Spleen (tissue), 13 donors: ENCODE results near the gene ZBED3. TPM values are rescaled to one million over a fixed set of nuclear protein-coding genes. Genes with fewer than 3 reads are reported as not detected.

Source experiments
- DNase-seq: peaks from one replicate; pipeline ENCODE4 v3.0.0-alpha.2; 2020
- H3K27ac ChIP-seq, 8 donors: fragments of 200-600 bp; sonication (generic) in 7 of 8; 1 replicate in 4 of 8; 2 replicates in 4 of 8; pipeline versions ENCODE4 v1.5.0 to v1.8.0; 2016 to 2021; ENCODE audit warnings: inconsistent platforms in 4 of 8, mild to moderate bottlenecking in 4 of 8, moderate library complexity in 1 of 8
- H3K27me3 ChIP-seq, 7 donors: fragments of 200-600 bp; sonication (generic) in 6 of 7; replicated peaks in 1 of 7; 1 replicate in 4 of 7; 2 replicates in 3 of 7; pipeline versions ENCODE4 v1.5.0 to v1.8.0; 2016 to 2021; ENCODE audit warnings: inconsistent platforms in 3 of 7, mild to moderate bottlenecking in 1 of 7
- H3K36me3 ChIP-seq, 6 donors: fragments of 200-600 bp; sonication (generic) in 5 of 6; 1 replicate in 4 of 6; 2 replicates in 2 of 6; pipeline versions ENCODE4 v1.5.0 to v1.8.0; 2016 to 2021; ENCODE audit warnings: inconsistent platforms in 2 of 6
- H3K4me1 ChIP-seq, 6 donors: fragments of 200-600 bp; sonication (generic) in 5 of 6; 1 replicate in 3 of 6; 2 replicates in 3 of 6; pipeline versions ENCODE4 v1.5.0 to v1.8.0; 2016 to 2021; ENCODE audit warnings: inconsistent platforms in 3 of 6
- H3K4me3 ChIP-seq, 8 donors: fragments of 200-600 bp; sonication (generic) in 7 of 8; 1 replicate in 4 of 8; 2 replicates in 4 of 8; pipeline versions ENCODE4 v1.5.0 to v1.8.0; 2016 to 2021; ENCODE audit warnings: inconsistent platforms in 4 of 8, mild to moderate bottlenecking in 4 of 8, moderate library complexity in 2 of 8
- H3K9me3 ChIP-seq, 8 donors: fragments of 200-600 bp; sonication (generic) in 7 of 8; 1 replicate in 4 of 8; 2 replicates in 4 of 8; pipeline versions ENCODE4 v1.5.0 to v1.8.0; 2016 to 2021; ENCODE audit warnings: inconsistent platforms in 4 of 8
- CTCF ChIP-seq, 11 experiments: fragments of 200-600 bp in 7 of 11; fragments of 450-650 bp in 4 of 11; sonication (generic) in 4 of 11; IDR thresholded peaks in 8 of 11; conservative IDR thresholded peaks in 3 of 11; 1 replicate in 7 of 11; 2 replicates in 4 of 11; pipeline versions ENCODE4 v1.4.0 to v1.8.0; 2016 to 2021; ENCODE audit warnings: antibody characterized with exemption in 11 of 11, inconsistent platforms in 4 of 11, mild to moderate bottlenecking in 1 of 11
- POLR2A ChIP-seq, 3 donors: fragments of 450-650 bp; IDR thresholded peaks; one replicate each; pipeline ENCODE4 v1.5.1; 2017; ENCODE audit warnings: antibody characterized with exemption in 3 of 3, mild to moderate bottlenecking in 1 of 3
- POLR2AphosphoS5 ChIP-seq, 3 donors: sonication (generic); formaldehyde crosslinking; IDR thresholded peaks; one replicate each; pipeline ENCODE4 v1.5.1; 2017; ENCODE audit warnings: antibody characterized with exemption in 3 of 3
- WGBS, 5 donors: extraction: QIAGEN DNeasy Blood & Tissue Kit in 3 of 5; methylation state at CpG; one replicate each; pipeline versions ENCODE4 v1.1.5 to v1.1.7; 2013 to 2018; 5-methylcytosine and 5-hydroxymethylcytosine counted together
- intact Hi-C: fragments of 100-400 bp; cut with DNase I; formaldehyde crosslinking; loops from one replicate; pipeline ENCODE4 v1.15.0; 2023; ENCODE audit warnings: low total_unique reads
- long read RNA-seq, 2 donors: transcript quantifications; one replicate each; lab custom pipeline, GENCODE V29; 2026
- polyA plus RNA-seq, 3 donors: library from polyadenylated mRNA; stranded (reverse); fragments of 200-250 nt; gene quantifications; one replicate each; pipeline ENCODE4 v1.2.1, GENCODE V29; 2013
- total RNA-seq, 7 donors: library from RNA; depleted of rRNA in 3 of 7; stranded (reverse); fragments of >200 nt in 3 of 7; fragmentation: NEBNext Ultra II Directional in 4 of 7; extraction: Animal tissue kit (Norgen Biotek cat#: 25700) in 4 of 7; gene quantifications; one replicate each; pipeline versions ENCODE4 v1.1.0 to v1.2.1, GENCODE V29; 2016 to 2021
- donor health status: healthy with polysubstance abuse.
- donor health status: DM: no; HTN: no; CAD: no; lungs with moderate emphysema.
- donor health status: DM: no; HTN: no; CAD: no.
- donor health status: Bipolar disorder and iron deficiency.
- donor health status: healthy.
- donor health status: DM: no; HTN: no; CAD: no.
- donor health status: DM: yes; HTN: yes; CAD: no.

ZBED3 gene
- 10 to 100 TPM in 2 of 7 donors, 1 to 10 TPM in 5; 4.8 to 13.8 (median 8.1) TPM for total RNA-seq
- 1 to 10 TPM; 1.6 to 2.5 (median 1.8) TPM for polyA plus RNA-seq
- long read RNA-seq, donor 1, full-length matches to known transcripts = 1 of 6 reads
- long read RNA-seq, donor 1, partial matches to known transcripts = 5 of 6 reads
- long read RNA-seq, donor 1, other reads (novel, unspliced or antisense) = 0 of 6 reads
- long read RNA-seq, donor 2, full-length matches to known transcripts = 3 of 3 reads
- long read RNA-seq, donor 2, partial matches to known transcripts = 0 of 3 reads
- long read RNA-seq, donor 2, other reads (novel, unspliced or antisense) = 0 of 3 reads

- no peaks in the 10 kb centered on the region for H3K36me3 ChIP-seq
- peak; percentile 89 for DNase-seq
- intact Hi-C loops = no loop called here
- H3K4me1 ChIP-seq = peaks cover 7 to 28% (median 19%) of the 10 kb centered on the region in 6 donors
- H3K9me3 ChIP-seq = no peaks in the 10 kb centered on the region
- peak within 1 kb of the TSS; percentile 66 to 81 (median 70) for H3K4me3 ChIP-seq
- 0 to 1% (median 0%) methylated on average over 58 to 63 of the region's 63 CpGs for WGBS, 5 donors
- peak within 1 kb of the TSS; percentile 76 to 92 (median 89) for H3K27ac ChIP-seq
- peak in 4 of 11 experiments; percentile 12 to 16 (median 14) for TF ChIP-seq CTCF (IDR thresholded peaks at IDR 0.05 in 8 of 11, conservative IDR thresholded peaks at IDR 0.05 in 3 of 11)
- TF ChIP-seq POLR2AphosphoS5 (IDR thresholded peaks at IDR 0.05) = peak in 2 of 3 donors; percentile 64 to 68
- TF ChIP-seq POLR2A (IDR thresholded peaks at IDR 0.05) = no peak
- H3K27me3 ChIP-seq = no peaks in the 10 kb centered on the region
These were observed at the start of gene ZBED3 for GRCh38 chr5:77086689-77087483. Gene ZBED3 (minus strand): TSS chr5:77087285. CDS start chr5:77077878, 9,407 bp downstream.

- Histone ChIP-seq H3K4me3 (no peak overlapping the region), H3K9me3 (no peaks in the 10 kb centered on the region), H3K27me3 (no peaks in the 10 kb centered on the region), H3K4me1 (no peaks in the 10 kb centered on the region), H3K27ac (no peak overlapping the region), H3K36me3 (no peaks in the 10 kb centered on the region)
- no peak for TF ChIP-seq POLR2AphosphoS5 (IDR thresholded peaks at IDR 0.05)
- no peak for TF ChIP-seq POLR2A (IDR thresholded peaks at IDR 0.05)
- TF ChIP-seq CTCF (IDR thresholded peaks at IDR 0.05 in 8 of 11, conservative IDR thresholded peaks at IDR 0.05 in 3 of 11) = no peak
- no peak for DNase-seq
- intact Hi-C loops = no loop called here
- WGBS, 5 donors = 43 to 86% (median 84%) methylated on average over 1 of the region's 1 CpG
These were observed 46.1 kb upstream of the ZBED3 start for GRCh38 chr5:77133061-77133758.

- Histone ChIP-seq H3K27me3 (no peaks in the 10 kb centered on the region), H3K4me3 (no peak overlapping the region), H3K27ac (no peak overlapping the region), H3K36me3 (no peaks in the 10 kb centered on the region), H3K4me1 (no peaks in the 10 kb centered on the region), H3K9me3 (no peaks in the 10 kb centered on the region)
- intact Hi-C loops = no loop called here
- WGBS, 5 donors = 86 to 88% (median 87%) methylated on average over 3 of the region's 3 CpGs
- TF ChIP-seq POLR2AphosphoS5 (IDR thresholded peaks at IDR 0.05) = no peak
- no peak for TF ChIP-seq CTCF (IDR thresholded peaks at IDR 0.05 in 8 of 11, conservative IDR thresholded peaks at IDR 0.05 in 3 of 11)
- no peak for TF ChIP-seq POLR2A (IDR thresholded peaks at IDR 0.05)
- DNase-seq = no peak
These were observed 44.3 kb upstream of the ZBED3 start for GRCh38 chr5:77131361-77131760.
